Mammary epithelial cell (primary cell): ENCODE results near the gene CSNK1A1.

Experiments used
- EZH2 ChIP-seq: IDR thresholded peaks from 2 replicates; pipeline ENCODE4 v1.6.1; 2012; ENCODE audit warnings: low read length, inconsistent platforms, borderline replicate concordance
- TF ChIP-seq, protein P1 (sequence below), 2 donors: IDR thresholded peaks in 1 of 2; conservative IDR thresholded peaks in 1 of 2; 2 replicates each; pipeline ENCODE4 v1.5.1; 2011 to 2012; ENCODE audit warnings: inconsistent platforms in 2 of 2, low read length in 2 of 2, mild to moderate bottlenecking in 2 of 2, control low read depth in 1 of 2, low read depth in 1 of 2; ENCODE audit not compliant: insufficient read depth in 1 of 2; ENCODE audit errors: extremely low read depth in 1 of 2

DNA sequence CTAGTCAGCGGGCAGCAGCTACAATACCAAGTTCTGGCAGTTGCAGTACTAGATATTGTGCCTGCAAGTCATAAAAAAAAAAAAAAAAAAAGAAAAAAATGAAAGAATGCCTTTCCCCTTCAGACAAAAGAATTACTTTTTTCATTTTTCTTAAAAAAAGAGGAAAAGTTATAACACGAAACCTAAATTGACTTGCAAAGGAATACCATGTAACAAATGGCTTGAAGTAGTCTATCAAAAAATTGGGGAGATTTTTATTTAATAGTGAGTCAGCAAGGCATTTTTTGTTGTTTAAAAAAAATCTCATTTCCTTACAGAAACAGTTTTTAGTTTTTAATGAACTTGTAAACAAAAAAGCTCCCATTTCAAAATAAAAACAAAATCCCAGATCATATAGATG lies 55.6 kb downstream of the CSNK1A1 start:
- TF ChIP-seq, protein P1, sequence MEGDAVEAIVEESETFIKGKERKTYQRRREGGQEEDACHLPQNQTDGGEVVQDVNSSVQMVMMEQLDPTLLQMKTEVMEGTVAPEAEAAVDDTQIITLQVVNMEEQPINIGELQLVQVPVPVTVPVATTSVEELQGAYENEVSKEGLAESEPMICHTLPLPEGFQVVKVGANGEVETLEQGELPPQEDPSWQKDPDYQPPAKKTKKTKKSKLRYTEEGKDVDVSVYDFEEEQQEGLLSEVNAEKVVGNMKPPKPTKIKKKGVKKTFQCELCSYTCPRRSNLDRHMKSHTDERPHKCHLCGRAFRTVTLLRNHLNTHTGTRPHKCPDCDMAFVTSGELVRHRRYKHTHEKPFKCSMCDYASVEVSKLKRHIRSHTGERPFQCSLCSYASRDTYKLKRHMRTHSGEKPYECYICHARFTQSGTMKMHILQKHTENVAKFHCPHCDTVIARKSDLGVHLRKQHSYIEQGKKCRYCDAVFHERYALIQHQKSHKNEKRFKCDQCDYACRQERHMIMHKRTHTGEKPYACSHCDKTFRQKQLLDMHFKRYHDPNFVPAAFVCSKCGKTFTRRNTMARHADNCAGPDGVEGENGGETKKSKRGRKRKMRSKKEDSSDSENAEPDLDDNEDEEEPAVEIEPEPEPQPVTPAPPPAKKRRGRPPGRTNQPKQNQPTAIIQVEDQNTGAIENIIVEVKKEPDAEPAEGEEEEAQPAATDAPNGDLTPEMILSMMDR (conservative IDR thresholded peaks at IDR 0.05 in 1 of 2, IDR thresholded peaks at IDR 0.05 in 1 of 2; ENCODE audit: extremely low read depth in 1 of 2, insufficient read depth in 1 of 2, low read depth in 1 of 2, low read length in 2 of 2) = no peak
- TF ChIP-seq EZH2 = no peak
